ENCODE results near the gene AKR1B15.

DNA sequence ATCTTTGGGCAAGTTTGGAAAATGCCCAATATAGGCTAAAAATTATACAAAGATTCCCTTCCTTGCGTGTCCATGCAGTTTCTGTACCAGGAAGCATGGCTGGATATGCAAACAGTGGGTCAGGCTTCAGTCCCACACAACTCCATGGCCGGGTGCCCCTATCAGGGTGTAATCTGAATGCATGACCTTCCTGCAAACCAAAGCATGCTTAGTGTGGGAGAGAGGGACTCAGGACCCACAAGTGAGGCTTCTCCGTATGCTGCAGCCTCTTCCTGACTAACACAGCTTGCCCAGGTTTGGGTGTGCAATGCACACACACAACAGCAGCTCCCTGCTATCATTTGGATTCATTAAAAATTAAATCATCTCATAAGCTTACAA lies 13.0 kb upstream of the AKR1B15 start:
- TF ChIP-seq EZH2 (IDR thresholded peaks at IDR 0.05; ENCODE audit: borderline replicate concordance, low read depth, low read length, severe bottlenecking) (no peak), JUN (IDR thresholded peaks at IDR 0.05; ENCODE audit: borderline replicate concordance, insufficient read depth, insufficient read length, low read depth) (no peak), MYC (IDR thresholded peaks at IDR 0.05; ENCODE audit: low read depth, low read length) (no peak), POLR2A (IDR thresholded peaks at IDR 0.05; ENCODE audit: low read depth, low read length) (no peak), POLR2AphosphoS5 (IDR thresholded peaks at IDR 0.05; ENCODE audit: insufficient read depth, low read depth, low read length) (no peak)
- TF ChIP-seq, protein P1, sequence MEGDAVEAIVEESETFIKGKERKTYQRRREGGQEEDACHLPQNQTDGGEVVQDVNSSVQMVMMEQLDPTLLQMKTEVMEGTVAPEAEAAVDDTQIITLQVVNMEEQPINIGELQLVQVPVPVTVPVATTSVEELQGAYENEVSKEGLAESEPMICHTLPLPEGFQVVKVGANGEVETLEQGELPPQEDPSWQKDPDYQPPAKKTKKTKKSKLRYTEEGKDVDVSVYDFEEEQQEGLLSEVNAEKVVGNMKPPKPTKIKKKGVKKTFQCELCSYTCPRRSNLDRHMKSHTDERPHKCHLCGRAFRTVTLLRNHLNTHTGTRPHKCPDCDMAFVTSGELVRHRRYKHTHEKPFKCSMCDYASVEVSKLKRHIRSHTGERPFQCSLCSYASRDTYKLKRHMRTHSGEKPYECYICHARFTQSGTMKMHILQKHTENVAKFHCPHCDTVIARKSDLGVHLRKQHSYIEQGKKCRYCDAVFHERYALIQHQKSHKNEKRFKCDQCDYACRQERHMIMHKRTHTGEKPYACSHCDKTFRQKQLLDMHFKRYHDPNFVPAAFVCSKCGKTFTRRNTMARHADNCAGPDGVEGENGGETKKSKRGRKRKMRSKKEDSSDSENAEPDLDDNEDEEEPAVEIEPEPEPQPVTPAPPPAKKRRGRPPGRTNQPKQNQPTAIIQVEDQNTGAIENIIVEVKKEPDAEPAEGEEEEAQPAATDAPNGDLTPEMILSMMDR (IDR thresholded peaks at IDR 0.05; ENCODE audit: extremely low read depth in 1 of 2, insufficient read depth in 1 of 2, low read depth in 1 of 2, low read length in 2 of 2), result no peak
- TF ChIP-seq, protein P2, sequence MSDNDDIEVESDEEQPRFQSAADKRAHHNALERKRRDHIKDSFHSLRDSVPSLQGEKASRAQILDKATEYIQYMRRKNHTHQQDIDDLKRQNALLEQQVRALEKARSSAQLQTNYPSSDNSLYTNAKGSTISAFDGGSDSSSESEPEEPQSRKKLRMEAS (IDR thresholded peaks at IDR 0.05; ENCODE audit: insufficient read depth, insufficient read length), result no peak
